ENCODE measurements around the gene TUBB4A. TPM values are rescaled to one million over a fixed set of nuclear protein-coding genes. Genes with fewer than 3 reads are reported as not detected.

TUBB4A gene
- total and polyA plus RNA-seq, 9 of the 15 experiments (the other 6 are each of a cell fraction or from before 2014, with no cell fraction given) = 0.14 to 7.0 (median 0.75) TPM

- TF ChIP-seq ZNF592 (IDR thresholded peaks at IDR 0.05) = peak; percentile 88; the same call in 1 of the 2 replicates
- TF ChIP-seq FOXK1 (CRISPR knock-in tag; IDR thresholded peaks at IDR 0.05; ENCODE audit: borderline replicate concordance) = 0 out of 2 replicates have a peak, but pooled peaks have one; percentile 36
- no peak for TF ChIP-seq ZC3H11A (IDR thresholded peaks at IDR 0.05; ENCODE audit: low read depth, low read length)
- 0 out of 2 replicates have a peak, but pooled peaks have one; percentile 63 for TF ChIP-seq PYGO2 (tag; IDR thresholded peaks at IDR 0.05)
- 0 out of 2 replicates have a peak, but pooled peaks have one; percentile 21 for TF ChIP-seq GATAD2B (IDR thresholded peaks at IDR 0.05; ENCODE audit: borderline replicate concordance)
- TF ChIP-seq GATAD2A (IDR thresholded peaks at IDR 0.05) = peak; percentile 61; the same call in 1 of the 2 replicates
- TF ChIP-seq MYBL2 (IDR thresholded peaks at IDR 0.05; ENCODE audit: low read depth) = no peak
- no peak for TF ChIP-seq MYBL2 (CRISPR knock-in tag; IDR thresholded peaks at IDR 0.05; ENCODE audit: borderline replicate concordance)
- 0 out of 2 replicates have a peak, but pooled peaks have one; percentile 55 for TF ChIP-seq CBFA2T3 (IDR thresholded peaks at IDR 0.05)
- TF ChIP-seq, protein P1, sequence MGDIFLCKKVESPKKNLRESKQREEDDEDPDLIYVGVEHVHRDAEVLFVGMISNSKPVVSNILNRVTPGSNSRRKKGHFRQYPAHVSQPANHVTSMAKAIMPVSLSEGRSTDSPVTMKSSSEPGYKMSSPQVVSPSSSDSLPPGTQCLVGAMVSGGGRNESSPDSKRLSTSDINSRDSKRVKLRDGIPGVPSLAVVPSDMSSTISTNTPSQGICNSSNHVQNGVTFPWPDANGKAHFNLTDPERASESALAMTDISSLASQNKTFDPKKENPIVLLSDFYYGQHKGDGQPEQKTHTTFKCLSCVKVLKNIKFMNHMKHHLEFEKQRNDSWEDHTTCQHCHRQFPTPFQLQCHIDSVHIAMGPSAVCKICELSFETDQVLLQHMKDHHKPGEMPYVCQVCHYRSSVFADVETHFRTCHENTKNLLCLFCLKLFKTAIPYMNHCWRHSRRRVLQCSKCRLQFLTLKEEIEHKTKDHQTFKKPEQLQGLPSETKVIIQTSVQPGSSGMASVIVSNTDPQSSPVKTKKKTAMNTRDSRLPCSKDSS (IDR thresholded peaks at IDR 0.05; ENCODE audit: low read depth, partially characterized antibody) = peak; percentile 8
- TF ChIP-seq SNIP1 (IDR thresholded peaks at IDR 0.05; ENCODE audit: low read depth) = peak; percentile 14; the same call in 1 of the 2 replicates
- peak; percentile 58; the same call in 1 of the 2 replicates for TF ChIP-seq CHAMP1 (IDR thresholded peaks at IDR 0.05)
- 0 out of 2 replicates have a peak, but pooled peaks have one; percentile 8 for TF ChIP-seq KHSRP (IDR thresholded peaks at IDR 0.05)
- peak; percentile 16; the same call in 1 of the 2 replicates for TF ChIP-seq NR2C1 (IDR thresholded peaks at IDR 0.05)
- no peak for TF ChIP-seq NR2C1 (tag; IDR thresholded peaks at IDR 0.05)
- 0 out of 2 replicates have a peak, but pooled peaks have one; percentile 32 for TF ChIP-seq FOXP4 (CRISPR knock-in tag; IDR thresholded peaks at IDR 0.05; ENCODE audit: borderline replicate concordance)
- no peak for TF ChIP-seq ZFP36 (IDR thresholded peaks at IDR 0.05; ENCODE audit: low read depth, low read length, partially characterized antibody)
- TF ChIP-seq NR2C2 (CRISPR knock-in tag; IDR thresholded peaks at IDR 0.05) = 0 out of 2 replicates have a peak, but pooled peaks have one; percentile 44
- no peak for TF ChIP-seq NR2C2 (tag; IDR thresholded peaks at IDR 0.05)
Observed at GRCh38 chr19:6529937-6530385, 27.9 kb upstream of the TUBB4A start (continued).
